ENCODE results near the gene ITGA4.
A peak's percentile ranks its signal among the peaks of the same experiment; 100 is the strongest.

DNA sequence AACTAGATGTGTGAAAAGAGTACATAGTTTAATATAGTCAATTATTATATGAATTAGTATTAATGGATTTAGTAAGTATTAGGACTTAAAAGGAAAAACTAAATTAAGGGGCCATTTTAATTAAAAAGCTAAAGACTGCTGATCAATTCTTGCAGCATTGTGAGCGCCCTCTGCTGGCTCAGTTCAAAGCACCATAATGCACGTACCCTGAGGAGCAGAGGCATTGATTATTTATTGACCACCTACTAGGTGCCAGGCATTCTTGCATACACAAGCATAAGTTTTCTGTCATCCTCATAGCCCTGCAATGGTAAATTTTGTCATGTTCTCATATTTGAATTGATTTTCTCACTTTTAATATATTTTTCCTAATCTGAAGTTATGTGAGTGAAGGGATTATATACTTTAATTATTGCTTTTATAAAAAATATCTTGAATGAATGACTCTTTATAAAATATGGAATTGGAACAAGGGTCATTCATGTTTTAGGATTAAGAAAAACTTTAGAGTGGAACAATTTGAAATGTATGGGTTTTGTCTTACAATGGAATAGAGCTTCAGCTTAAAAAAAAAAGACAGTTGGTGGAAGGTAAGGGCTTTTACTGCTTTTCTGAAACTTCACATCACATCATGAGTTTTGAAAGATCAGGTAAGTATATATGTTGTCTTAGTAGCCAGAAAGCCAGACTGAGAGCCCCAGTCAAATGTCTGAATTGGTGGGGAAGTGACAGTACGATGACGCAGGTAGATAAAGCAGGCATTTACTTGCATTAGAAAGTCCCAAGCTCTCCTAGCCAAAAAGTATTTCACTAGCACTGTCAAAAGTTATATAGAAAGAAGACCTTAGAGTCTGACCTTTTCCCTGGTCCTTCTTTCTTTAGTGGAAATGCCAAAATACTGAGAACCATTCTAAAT lies 9.7 kb downstream of the ITGA4 start:
- peak; percentile 59 to 85 (median 70) for TF ChIP-seq CTCF (IDR thresholded peaks at IDR 0.05)
- TF ChIP-seq POLR2A (IDR thresholded peaks at IDR 0.05): no peak

Measured in Peyer's patch (tissue), 4 donors.